Stimulated activated CD4-positive, alpha-beta T cell treated with anti-CD3 and anti-CD28 coated beads, Interleukin-15, amount 100 ng/mL, for 1 hour (primary cell): Measurements from ENCODE around the gene PARL.

Experiments used
- DNase-seq, 2 donors: peaks; one replicate each; pipeline ENCODE4 v3.0.0-alpha.2; 2020; ENCODE audit warnings: low read depth in 1 of 2, low spot score in 1 of 2

PARL gene

GRCh38 chr3:183818706-183819624, 65.7 kb downstream of the PARL start:
- DNase-seq = no peak

- no peak for DNase-seq
Observed at GRCh38 chr3:183818041-183818620, 66.5 kb downstream of the PARL start.

DNA sequence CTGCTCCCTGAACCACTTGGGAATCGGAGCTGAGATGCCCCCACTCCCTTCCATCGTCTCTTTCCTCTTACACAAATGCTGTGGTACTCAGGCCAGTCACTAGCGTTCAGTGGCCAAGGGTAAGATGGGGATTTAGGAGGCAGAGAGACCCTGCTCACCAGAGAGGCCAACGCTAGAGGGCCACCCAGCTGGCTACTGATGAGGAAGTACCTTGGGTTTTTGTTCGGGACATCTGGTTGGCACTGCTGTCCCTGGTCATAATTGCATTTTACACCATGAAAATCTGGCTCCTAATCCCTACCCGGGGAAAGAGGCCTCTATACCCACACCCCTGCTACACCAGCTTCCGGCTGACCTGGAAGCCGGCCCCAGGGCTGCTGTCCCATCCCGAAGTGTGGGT, 67.0 kb downstream of the PARL start:
- no peak for DNase-seq

GRCh38 chr3:183816681-183817510, 67.8 kb downstream of the PARL start:
- no peak for DNase-seq

DNA sequence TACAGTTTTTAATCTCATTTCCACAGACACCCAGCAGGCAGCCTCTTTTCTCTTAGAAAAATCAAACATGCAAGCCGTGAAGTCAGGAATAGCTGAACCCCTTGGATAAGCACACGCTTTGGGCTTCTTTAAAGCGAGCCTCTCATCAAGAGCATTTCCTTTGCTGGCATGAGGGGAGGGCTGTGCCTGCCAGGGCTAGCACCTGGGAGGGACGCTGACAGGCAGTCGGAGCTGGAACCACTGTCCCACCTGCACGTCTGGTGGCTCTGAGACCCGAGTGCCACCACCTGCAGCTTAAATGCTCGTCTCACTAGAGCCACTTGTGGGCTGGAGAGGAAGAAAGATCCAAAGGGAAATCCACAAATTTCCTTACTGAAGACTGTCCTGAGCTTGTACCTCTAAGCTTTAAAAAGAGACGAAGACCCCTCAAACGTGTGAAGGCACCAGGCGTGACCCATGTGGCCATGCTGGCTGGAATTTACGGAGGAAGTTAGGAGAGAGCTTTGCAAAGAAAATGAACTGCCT, 68.7 kb downstream of the PARL start:
- DNase-seq = no peak

- DNase-seq = no peak
Observed at GRCh38 chr3:183815563-183815940, 69.1 kb downstream of the PARL start.

DNA sequence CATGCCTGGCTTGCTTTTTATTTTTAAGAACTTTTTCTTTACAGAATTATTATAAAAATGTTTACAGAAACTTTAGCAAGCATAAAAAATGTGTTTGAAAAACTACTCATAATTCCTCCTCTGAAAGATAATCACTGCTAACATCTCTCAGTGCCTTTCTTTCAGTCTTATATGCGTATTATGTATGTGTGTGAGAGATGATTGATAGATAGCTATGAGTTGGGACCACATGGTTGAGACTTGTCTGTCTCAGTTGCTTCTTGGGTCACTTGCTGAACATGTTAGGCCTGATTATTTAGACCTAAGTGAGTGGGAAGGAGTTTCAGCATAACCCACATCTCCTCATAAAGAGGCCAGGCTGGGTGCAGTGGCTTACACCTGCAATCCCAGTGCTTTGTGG, 70.4 kb downstream of the PARL start:
- no peak for DNase-seq

DNA sequence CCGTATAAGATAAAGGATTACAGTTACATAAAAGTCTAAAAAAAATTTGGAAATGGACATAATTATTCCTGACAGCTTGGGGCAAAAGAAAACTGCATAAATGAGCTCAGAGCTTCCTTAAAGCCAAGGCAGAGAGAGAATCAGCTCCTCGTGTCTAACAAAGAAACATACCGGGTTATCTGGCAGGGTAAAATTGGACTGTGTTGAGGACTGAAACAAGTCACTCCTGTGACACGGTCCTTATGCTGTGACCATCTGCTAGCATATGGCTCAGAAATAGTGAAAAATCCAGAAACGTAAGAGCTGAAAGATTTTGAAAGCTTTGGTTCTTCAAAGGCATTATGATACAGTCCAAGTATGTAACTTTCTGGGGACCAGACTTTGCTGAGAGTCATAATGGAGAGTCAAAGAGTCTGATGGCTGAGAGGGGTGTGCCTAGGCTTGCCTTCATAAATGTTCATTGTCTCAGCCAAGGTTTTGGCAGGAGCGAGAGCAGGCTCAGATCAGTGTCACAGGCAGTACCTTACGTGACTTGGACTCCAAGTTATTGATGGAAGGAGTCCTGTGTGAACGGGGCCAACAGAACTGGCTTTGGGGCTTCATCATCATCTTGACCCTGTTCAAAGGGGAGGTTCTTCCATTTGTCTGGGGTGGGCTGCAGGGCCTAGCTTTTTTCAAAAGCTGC, 71.8 kb downstream of the PARL start:
- no peak for DNase-seq

DNA sequence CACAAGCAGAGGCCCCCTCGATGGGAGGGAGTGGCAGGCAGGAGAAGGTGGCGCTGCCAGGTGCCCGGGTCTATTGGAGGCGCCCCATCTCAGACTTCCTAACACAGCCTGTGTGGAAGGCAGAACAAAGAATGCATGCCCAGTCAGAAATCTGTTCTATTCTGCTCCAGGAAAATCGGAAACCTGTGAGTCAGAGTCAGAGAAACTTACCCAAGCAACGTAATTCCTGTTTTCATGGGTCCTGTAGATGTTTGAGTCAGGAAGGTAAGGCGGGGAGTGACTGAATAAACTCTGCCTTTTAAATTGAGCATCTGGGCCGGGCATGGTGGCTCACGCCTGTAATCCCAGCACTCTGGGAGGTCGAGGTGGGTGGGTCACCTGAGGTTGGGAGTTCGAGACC, 73.0 kb downstream of the PARL start:
- no peak for DNase-seq

GRCh38 chr3:183810643-183811594, 73.8 kb downstream of the PARL start:
- no peak for DNase-seq

GRCh38 chr3:183809270-183809669, 75.4 kb downstream of the PARL start:
- DNase-seq = no peak

DNA sequence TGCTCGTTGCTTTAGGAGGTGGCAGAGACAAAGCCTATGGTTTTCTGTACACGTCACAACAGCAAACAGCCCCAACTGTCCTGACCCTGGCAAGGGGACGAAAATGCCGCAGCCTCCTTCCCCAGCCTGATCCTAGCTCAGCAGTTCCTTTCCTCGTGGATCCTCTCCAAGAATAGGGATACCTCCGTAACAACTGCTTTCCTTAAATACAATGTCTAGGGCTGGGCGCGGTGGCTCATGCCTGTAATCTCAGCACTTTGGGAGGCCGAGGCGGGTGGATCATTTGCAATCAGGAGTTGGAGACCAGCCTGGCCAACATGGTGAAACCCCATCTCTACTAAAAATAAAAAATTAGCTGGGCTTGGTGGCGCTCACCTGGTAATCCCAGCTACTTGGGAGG, 76.3 kb downstream of the PARL start:
- no peak for DNase-seq

- no peak for DNase-seq
Observed at GRCh38 chr3:183807881-183808280, 76.8 kb downstream of the PARL start.

- no peak for DNase-seq
Observed at GRCh38 chr3:183807209-183807728, 77.4 kb downstream of the PARL start.

DNA sequence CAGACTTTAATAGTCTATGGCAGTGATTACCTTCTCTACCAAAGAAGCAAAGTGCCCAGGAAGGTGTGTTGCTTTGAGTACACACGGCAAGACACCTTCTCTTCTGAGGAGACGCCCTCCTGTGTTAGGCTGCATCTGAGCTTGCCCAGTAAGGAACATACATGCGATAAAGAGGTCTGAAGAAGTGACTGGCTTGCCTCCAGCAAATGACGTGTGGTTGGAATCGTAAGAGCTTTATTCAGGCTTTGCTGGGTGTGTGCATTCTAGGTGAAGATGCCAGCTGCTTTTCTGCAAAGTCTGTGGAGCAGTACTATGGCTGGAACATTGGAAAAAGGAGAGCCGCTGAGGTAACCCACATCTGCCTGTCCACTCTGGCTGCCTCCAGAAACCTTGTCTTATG, 81.7 kb downstream of the PARL start:
- no peak for DNase-seq

GRCh38 chr3:183801601-183802000, 83.1 kb downstream of the PARL start:
- no peak for DNase-seq

DNA sequence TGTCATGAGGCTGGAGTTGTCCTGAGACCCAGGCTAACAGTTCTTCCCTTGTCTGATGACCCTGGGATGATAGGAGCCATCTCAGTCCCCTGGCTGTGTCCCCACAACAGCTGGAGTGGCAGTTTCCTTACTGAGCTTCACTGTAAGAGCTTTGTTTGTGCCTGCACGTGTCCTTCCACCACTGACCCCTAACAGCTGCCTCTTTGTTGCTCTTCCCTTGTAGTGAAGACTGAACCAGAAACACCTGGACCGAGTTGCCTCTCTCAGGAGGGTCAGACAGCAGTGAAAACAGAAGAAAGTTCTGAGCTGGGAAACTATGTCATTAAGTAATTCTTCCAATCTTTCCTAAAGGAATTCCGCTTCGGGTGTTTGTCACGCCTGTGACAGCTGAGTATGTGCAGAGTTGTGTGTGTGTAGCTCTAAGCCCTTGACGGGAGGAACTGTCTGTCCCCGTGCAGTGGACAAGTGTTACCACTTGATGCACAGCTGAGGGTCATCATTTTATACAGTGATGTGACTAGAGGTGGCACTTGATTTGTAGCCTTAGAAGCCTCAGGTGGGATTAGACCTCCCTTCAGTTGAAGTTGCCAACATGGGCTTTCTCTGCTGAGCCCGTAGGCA, 84.3 kb downstream of the PARL start:
- DNase-seq = no peak

DNA sequence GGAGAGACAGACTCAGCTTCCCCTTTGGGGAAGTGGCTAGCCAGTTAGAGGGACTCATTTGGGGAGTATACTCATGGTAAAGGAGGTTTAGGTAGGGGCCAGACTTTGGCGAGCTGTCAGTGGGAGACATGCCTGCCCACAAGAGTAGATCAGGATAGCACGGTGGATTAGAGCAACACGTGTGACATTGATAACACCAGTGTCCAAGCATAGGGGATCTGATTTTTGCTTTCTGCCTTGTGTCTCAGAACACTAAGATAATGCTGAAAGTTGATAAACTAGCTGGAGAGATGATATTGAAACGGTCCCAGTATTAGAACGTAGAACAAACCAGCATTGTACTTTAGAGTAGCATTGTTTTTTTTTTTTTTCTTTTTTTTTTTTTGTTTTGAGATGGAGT, 85.2 kb downstream of the PARL start:
- DNase-seq = no peak

DNA sequence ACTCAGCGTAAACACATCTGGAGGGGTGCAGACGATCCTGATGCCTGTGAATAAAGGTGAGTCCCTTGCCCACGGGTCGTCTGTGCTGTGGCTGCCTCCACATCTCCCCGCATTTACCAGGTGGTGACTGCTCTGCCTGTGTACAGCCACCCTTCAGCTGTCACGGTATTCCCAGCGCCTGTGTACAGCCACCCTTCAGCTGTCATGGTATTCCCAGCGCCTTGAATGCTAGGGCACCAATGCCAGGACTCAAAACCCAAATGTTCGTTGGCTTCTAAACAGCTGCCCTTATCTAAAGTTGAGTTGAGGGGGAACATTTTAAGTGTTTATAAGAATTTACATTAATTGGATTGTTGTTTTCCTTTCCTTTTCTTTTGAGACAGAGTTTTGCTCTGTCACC, 86.7 kb downstream of the PARL start:
- no peak for DNase-seq
